ENCODE measurements around the gene LTA.

The LTA gene

GRCh38 chr6:31576897-31577578 is 4.9 kb downstream of the LTA start:
- H3K9me3 ChIP-seq (ENCODE audit: control insufficient read depth, insufficient read depth, low read depth, low read length) = no peaks in the 10 kb centered on the region
- no peak for TF ChIP-seq ZNF280D (tag by site-specific recombination; IDR thresholded peaks at IDR 0.05)
- TF ChIP-seq SCRT1 (tag by site-specific recombination; IDR thresholded peaks at IDR 0.05; ENCODE audit: borderline replicate concordance) = no peak
- no peak for TF ChIP-seq ZBTB7A (tag by site-specific recombination; IDR thresholded peaks at IDR 0.05; ENCODE audit: low read depth)
- TF ChIP-seq, protein P1, sequence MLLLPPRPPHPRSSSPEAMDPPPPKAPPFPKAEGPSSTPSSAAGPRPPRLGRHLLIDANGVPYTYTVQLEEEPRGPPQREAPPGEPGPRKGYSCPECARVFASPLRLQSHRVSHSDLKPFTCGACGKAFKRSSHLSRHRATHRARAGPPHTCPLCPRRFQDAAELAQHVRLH (tag by site-specific recombination; IDR thresholded peaks at IDR 0.05) = no peak
- TF ChIP-seq PBX3 (CRISPR knock-in tag; IDR thresholded peaks at IDR 0.05) = no peak
- TF ChIP-seq ZBTB48 (tag by site-specific recombination; IDR thresholded peaks at IDR 0.05) = no peak
- POLR2A ChIA-PET = interaction anchor here (1.1 to 1.4 kb wide), 2 partner anchors 16 to 26 kb away, joined by 4 to 6 read pairs; partner anchors contain the start of gene NCR3
- CTCF ChIA-PET = interaction anchor here (0.6 to 18.7 kb wide), 7 partner anchors 8 to 312 kb away, joined by 3 to 518 read pairs (median 5); partner anchors contain the start of genes LST1 and NCR3
- H3K4me1 ChIP-seq (ENCODE audit: control insufficient read depth, insufficient read depth, low read length) = peaks cover 4% of the 10 kb centered on the region; the same call in 1 of the 2 replicates
- H3K4me3 ChIP-seq (ENCODE audit: low read depth, low read length) = no peak overlapping the region
- H3K27ac ChIP-seq (ENCODE audit: extremely low read depth, low read depth, low read length) = no peak overlapping the region
- H3K36me3 ChIP-seq (ENCODE audit: control insufficient read depth in 2 of 2, insufficient read depth in 1 of 2, low read length in 2 of 2) = no peaks in the 10 kb centered on the region

- no peak overlapping the region for H3K4me3 ChIP-seq (ENCODE audit: low read depth, low read length)
- no peak overlapping the region for H3K27ac ChIP-seq (ENCODE audit: extremely low read depth, low read depth, low read length)
- H3K36me3 ChIP-seq (ENCODE audit: control insufficient read depth in 2 of 2, insufficient read depth in 1 of 2, low read length in 2 of 2) = no peaks in the 10 kb centered on the region
- no peak for TF ChIP-seq ZNF501 (tag by site-specific recombination; IDR thresholded peaks at IDR 0.05)
- TF ChIP-seq ZFP3 (tag by site-specific recombination; IDR thresholded peaks at IDR 0.05; ENCODE audit: low read depth) = no peak
- TF ChIP-seq ZNF670 (tag by site-specific recombination; IDR thresholded peaks at IDR 0.05; ENCODE audit: low read depth) = no peak
- TF ChIP-seq ZNF274 (IDR thresholded peaks at IDR 0.05; ENCODE audit: low read length) = no peak
- TF ChIP-seq ZNF274 (tag by site-specific recombination; IDR thresholded peaks at IDR 0.05; ENCODE audit: borderline replicate concordance) = no peak
- TF ChIP-seq ZFP69B (tag by site-specific recombination; IDR thresholded peaks at IDR 0.05) = no peak
- no peak for TF ChIP-seq REPIN1 (tag by site-specific recombination; IDR thresholded peaks at IDR 0.05; ENCODE audit: low read depth)
- no peak for TF ChIP-seq ZBTB48 (tag by site-specific recombination; IDR thresholded peaks at IDR 0.05)
- TF ChIP-seq MZF1 (tag by site-specific recombination; IDR thresholded peaks at IDR 0.05; ENCODE audit: borderline replicate concordance) = no peak
- no peak for TF ChIP-seq ZNF510 (tag by site-specific recombination; IDR thresholded peaks at IDR 0.05; ENCODE audit: insufficient replicate concordance)
- TF ChIP-seq ZNF660 (tag by site-specific recombination; IDR thresholded peaks at IDR 0.05) = no peak
- TF ChIP-seq ATF2 (tag by site-specific recombination; IDR thresholded peaks at IDR 0.05; ENCODE audit: low read depth) = no peak
- H3K9me3 ChIP-seq (ENCODE audit: control insufficient read depth, insufficient read depth, low read depth, low read length) = no peaks in the 10 kb centered on the region
- peaks cover 4% of the 10 kb centered on the region; the same call in 1 of the 2 replicates for H3K4me1 ChIP-seq (ENCODE audit: control insufficient read depth, insufficient read depth, low read length)
- CTCF ChIA-PET = interaction anchor here (0.6 to 18.7 kb wide), 6 partner anchors 9 to 226 kb away, joined by 3 to 518 read pairs (median 8); partner anchors contain the start of genes LST1, LTA and NCR3
- POLR2A ChIA-PET = interaction anchor here (1.4 kb wide), 1 partner anchor 26 kb away, joined by 4 read pairs; no protein-coding TSS in a partner anchor
Measured at GRCh38 chr6:31577579-31577966, 5.5 kb downstream of the LTA start.
